ENCODE results near the gene CX3CL1.
"Not testable (repeated sequence)": the region's sequence is repeated elsewhere in the genome, so short reads cannot be mapped to it uniquely, and the experiment has no call there.

CX3CL1 gene

DNA sequence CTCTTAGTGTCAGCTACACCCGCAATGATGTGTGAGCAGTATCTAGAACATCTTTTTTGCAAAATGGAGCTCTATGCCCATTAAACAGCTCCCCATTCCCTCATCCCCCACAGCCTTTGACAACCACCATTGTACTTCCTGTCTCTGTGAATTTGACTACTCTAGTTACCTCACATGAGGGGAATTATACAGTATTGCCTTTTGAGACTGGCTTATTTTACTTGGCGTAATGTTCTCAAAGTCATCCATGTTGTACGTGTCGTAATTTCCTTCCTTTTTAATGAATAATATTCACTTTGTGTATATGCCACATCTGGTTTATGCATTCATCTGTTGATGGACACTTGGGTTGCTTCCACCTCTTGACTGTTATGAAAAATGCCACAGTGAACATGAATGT, 36.9 kb upstream of the CX3CL1 start:
- no peak overlapping the region for H3K4me3 ChIP-seq (ENCODE audit: low read depth, low read length)
- TF ChIP-seq, protein P1, sequence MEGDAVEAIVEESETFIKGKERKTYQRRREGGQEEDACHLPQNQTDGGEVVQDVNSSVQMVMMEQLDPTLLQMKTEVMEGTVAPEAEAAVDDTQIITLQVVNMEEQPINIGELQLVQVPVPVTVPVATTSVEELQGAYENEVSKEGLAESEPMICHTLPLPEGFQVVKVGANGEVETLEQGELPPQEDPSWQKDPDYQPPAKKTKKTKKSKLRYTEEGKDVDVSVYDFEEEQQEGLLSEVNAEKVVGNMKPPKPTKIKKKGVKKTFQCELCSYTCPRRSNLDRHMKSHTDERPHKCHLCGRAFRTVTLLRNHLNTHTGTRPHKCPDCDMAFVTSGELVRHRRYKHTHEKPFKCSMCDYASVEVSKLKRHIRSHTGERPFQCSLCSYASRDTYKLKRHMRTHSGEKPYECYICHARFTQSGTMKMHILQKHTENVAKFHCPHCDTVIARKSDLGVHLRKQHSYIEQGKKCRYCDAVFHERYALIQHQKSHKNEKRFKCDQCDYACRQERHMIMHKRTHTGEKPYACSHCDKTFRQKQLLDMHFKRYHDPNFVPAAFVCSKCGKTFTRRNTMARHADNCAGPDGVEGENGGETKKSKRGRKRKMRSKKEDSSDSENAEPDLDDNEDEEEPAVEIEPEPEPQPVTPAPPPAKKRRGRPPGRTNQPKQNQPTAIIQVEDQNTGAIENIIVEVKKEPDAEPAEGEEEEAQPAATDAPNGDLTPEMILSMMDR (IDR thresholded peaks at IDR 0.05; ENCODE audit: low read depth, low read length, missing control alignments), result no peak
- no peak for DNase-seq (ENCODE audit: low read depth)

DNA sequence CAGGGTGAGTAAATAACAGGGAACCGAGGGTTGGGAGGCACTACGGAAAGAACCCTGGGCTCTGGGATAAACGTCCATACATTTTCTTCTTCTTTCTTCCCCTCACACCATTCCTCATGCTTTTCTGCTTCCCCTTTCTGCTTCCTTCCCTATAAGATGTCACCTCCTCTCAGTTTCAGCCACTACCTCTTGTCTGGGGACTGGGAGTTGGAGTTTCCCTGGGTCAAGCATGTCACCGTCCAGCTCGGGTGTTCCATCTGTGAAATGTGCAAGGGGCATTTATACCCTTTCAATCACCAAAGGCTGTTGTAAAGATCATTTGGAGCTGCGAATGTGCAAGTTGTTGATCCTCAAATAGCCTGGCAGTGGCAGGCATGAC, 31.2 kb upstream of the CX3CL1 start:
- DNase-seq (ENCODE audit: low read depth), result no peak
- H3K4me3 ChIP-seq (ENCODE audit: low read depth, low read length), result no peak overlapping the region
- TF ChIP-seq, protein P1 (IDR thresholded peaks at IDR 0.05; ENCODE audit: low read depth, low read length, missing control alignments), result no peak

DNA sequence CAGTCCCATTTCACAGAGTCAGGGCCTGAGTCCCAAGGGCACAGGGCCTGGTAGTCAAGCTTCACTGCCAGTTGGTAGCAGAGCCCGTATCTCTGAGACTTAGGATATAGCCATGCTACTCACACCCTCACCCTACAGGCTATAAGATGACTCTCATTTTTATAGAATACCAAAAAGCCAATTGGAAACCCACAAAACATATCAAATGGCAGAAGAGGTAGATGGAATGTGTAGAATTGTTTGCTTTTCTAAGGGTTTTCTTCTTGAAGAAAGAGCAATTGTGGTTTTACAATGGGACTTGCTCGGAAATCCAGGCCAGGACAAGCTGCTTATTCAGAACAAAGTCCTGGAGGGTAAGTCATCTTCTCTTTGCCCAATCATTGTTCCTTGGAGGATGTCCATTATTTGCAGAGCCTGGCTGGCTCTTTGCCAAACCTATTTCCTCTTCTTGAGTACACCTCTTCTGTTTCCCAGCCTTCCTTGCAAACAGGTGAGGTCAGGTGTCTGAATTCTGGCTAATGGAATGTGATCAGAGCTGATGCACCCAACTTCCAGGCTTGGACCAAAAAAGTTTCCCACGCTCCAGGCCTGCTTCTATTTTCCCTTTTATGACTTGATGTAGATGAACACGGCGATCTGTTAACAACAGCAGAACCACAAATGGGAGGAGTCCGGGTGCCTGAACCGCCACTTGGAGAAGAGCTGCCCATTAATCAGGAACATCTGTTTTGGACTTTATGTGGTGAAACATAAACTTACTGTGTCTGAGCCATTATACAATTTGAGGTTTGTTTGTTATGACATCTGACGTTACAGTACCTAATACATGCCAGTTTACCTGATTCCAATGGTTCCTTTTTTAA, 30.6 kb upstream of the CX3CL1 start:
- no peak overlapping the region for H3K4me3 ChIP-seq (ENCODE audit: low read depth, low read length)
- TF ChIP-seq, protein P1 (IDR thresholded peaks at IDR 0.05; ENCODE audit: low read depth, low read length, missing control alignments), result no peak
- DNase-seq (ENCODE audit: low read depth), result no peak

DNA sequence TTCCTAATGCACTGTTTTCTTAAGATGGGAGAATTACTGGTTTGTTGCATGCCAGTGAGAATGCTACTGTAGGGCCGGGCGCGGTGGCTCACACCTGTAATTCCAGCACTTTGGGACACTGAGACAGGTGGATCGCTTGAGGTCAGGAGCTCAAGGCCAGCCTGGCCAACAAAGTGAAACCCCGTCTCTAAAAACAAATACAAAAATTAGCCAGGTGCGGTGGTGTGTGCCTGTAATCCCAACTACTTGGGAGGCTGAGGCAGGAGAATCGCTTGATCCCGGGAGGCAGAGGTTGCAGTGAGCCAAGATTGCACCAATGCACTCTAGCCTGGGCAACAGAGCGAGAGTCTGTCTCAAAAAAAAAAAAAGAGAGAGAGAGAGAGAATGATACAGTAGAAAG, 29.7 kb upstream of the CX3CL1 start:
- not testable (repeated sequence) for DNase-seq (ENCODE audit: low read depth); H3K4me3 ChIP-seq (ENCODE audit: low read depth, low read length)

DNA sequence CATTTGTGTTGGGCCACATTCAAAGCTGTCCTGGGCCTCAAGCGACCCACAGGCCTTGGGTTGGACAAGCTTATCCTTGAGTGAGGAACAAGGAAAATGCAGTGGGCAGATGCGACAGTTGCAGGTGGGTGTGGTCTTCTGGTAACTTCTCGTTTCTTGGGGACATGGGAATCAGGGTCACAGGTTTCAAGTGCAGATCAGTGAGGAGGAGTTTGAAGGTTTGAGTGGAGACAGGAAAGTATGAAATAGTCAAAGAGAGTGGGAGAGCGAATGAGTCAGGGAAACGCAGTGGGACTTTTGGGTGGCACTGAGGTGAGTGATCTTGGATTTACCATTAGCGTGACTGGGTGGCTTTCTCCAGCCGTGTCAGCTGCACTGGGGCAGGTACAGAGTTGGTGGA, 29.1 kb upstream of the CX3CL1 start:
- DNase-seq (ENCODE audit: low read depth), result no peak
- no peak overlapping the region for H3K4me3 ChIP-seq (ENCODE audit: low read depth, low read length)
- TF ChIP-seq, protein P1 (IDR thresholded peaks at IDR 0.05; ENCODE audit: low read depth, low read length, missing control alignments), result no peak

DNA sequence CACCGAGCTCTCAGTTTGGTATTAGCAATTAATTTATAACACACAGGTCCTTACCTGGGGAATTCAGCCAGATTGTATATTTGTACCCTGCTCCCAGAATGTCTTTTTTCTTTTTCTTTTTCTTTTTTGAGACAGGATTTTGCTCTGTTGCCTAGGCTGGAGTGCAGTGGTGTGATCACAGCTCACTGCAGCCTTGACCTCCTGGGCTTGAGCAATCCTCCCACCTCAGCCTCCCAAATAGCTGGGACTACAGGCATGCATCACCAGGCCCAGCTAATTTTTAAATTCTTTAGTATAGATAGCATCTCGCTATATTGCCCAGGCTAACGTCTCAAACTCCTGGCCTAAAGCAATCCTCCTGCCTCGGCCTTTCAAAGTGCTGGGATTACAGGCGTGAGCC, 28.2 kb upstream of the CX3CL1 start:
- DNase-seq (ENCODE audit: low read depth); H3K4me3 ChIP-seq (ENCODE audit: low read depth, low read length): not testable (repeated sequence)

DNA sequence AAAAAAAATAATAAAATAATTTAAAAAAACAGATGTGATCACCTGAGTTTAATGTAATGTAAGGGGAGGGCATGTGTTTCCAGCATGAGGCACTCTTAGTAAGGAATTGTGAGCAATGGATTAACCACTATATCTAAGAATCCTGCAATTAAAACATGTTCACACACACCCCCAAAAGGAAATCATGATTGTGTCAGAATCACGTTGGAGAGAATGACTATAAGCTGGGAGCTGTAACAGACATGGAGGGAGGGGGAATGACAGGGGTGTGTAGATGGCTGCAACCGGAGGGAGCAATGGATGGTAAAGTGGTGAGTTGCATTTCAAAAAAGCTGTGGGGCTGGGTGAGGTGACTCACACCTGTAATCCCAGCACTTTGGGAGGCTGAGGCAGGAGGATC, 27.3 kb upstream of the CX3CL1 start:
- no peak for DNase-seq (ENCODE audit: low read depth)
- H3K4me3 ChIP-seq (ENCODE audit: low read depth, low read length), result no peak overlapping the region
- TF ChIP-seq, protein P1 (IDR thresholded peaks at IDR 0.05; ENCODE audit: low read depth, low read length, missing control alignments), result no peak

DNA sequence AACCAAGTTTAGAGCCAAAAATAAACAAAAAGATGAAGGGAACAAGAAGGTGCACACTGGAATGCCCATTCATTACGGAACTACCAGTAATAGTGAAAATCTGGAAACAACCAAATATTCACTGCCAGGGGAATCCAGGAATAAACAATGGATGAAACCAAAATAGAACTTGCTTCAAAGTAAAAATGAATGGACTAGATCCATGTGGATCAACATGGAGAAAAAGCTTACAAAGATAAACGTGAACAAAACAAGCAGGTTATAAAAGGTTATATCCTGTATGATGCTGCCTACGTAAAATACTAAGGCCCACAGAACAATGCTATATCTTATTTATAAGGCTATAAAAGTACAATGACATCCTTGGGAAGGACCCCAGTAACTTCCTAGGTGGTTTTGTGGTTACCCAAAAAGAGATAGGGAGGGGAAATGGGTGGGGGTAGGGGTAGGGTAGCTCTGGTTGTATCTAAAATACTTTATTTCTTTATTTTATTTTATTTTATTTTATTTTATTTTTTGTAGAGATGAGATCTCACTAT, 26.6 kb upstream of the CX3CL1 start:
- DNase-seq (ENCODE audit: low read depth), result no peak
- TF ChIP-seq, protein P1 (IDR thresholded peaks at IDR 0.05; ENCODE audit: low read depth, low read length, missing control alignments), result no peak
- H3K4me3 ChIP-seq (ENCODE audit: low read depth, low read length), result no peak overlapping the region
